Measurements from ENCODE around the gene CDC42BPB.

- TF ChIP-seq CTCF (IDR thresholded peaks at IDR 0.05): no peak
- TF ChIP-seq POLR2A (IDR thresholded peaks at IDR 0.05; ENCODE audit: low read depth): no peak
- TF ChIP-seq EP300 (IDR thresholded peaks at IDR 0.05): no peak
- TF ChIP-seq POLR2AphosphoS5 (IDR thresholded peaks at IDR 0.05): no peak
Measured at GRCh38 chr14:102926104-102926503, 131.2 kb downstream of the CDC42BPB start.

All from esophagus muscularis mucosa (tissue), 4 donors.